A204.1 (cell line): ENCODE measurements around the gene ZNF679.
"Not testable (repeated sequence)": the region's sequence is repeated elsewhere in the genome, so short reads cannot be mapped to it uniquely, and the experiment has no call there.

Source experiments
- FAIRE-seq: peaks from 2 replicates; lab custom pipeline; 2012; peaks lifted over from hg19 to GRCh38; lab: Jason Lieb, UNC

The ZNF679 gene

DNA sequence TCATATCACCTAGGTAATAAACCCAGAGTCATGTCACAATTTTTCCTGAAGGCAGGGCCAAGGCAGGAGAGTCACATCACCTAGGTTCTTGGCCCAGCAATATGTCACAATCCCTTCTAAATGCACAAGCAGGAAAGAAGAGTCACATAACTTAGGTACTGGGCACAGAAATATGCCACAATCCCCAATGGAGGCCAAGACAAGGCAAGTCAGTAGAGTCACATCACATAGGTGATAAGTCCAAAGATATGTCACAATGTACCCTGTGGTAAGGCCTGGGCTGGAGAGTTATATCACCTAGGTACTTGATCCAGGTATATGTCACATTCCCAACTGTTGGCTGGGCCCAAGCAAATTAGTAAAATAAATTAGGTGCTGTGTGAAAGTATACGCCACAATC is at the start of gene ZNF679:
TSS of gene ZNF679 (plus strand) at position 301 of the 400 bp plus-strand sequence. CDS start 20,644 bp downstream, outside the sequence.
- not testable (repeated sequence) for FAIRE-seq

DNA sequence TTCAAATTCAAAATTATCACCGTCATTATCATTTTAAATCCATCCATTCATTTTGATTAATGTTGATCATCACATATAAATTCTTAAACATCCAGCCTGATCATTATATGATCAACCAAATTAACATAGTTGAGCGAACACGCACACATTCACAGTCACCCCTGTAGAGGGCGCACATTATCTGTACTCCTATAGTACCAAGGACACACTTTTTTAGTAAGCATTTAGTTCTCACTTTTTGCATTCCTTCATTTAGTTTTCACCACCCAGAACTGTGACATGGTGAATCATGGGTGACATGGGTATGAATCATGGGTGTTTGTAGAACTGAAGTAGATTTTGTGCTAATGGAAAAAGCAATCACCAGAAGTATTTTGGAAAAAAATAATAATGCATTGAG is 47.3 kb upstream of the ZNF679 start:
- no peak for FAIRE-seq

- FAIRE-seq: no peak
Measured at GRCh38 chr7:64181586-64181985, 46.7 kb upstream of the ZNF679 start.

DNA sequence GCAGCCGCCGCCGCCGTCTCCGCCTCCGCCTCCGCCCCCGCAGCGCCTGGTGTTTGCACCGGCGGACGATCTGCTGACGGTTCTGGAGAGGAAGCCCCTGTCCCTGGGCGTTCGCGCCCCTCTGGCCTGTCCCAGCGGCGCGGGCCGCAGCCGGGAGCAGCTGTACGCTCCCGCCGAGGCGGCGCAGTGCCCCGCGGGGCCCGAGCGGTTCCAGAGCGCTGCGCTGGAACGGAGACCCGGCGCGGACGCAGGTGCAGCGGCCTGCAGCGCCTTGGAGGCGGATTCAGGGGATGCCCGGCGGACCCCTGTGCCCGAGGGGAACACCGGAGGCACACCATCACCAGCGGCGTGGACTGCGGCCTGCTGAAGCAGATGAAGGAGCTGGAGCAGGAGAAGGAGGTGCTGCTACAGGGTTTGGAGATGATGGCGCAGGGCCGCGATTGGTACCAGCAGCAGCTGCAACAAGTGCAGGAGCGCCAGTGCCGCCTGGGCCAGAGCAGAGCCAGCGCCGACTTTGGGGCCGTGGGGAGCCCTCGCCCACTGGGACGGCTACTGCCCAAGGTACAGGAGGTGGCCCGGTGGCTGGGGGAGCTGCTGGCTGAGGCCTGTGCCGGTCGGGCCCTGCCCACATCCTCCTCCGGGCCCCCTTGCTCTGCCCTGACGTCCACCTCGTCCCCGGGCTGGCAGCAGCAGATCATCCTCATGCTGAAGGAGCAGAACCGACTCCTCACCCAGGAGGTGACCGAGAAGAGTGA is 46.1 kb upstream of the ZNF679 start:
- no peak for FAIRE-seq

DNA sequence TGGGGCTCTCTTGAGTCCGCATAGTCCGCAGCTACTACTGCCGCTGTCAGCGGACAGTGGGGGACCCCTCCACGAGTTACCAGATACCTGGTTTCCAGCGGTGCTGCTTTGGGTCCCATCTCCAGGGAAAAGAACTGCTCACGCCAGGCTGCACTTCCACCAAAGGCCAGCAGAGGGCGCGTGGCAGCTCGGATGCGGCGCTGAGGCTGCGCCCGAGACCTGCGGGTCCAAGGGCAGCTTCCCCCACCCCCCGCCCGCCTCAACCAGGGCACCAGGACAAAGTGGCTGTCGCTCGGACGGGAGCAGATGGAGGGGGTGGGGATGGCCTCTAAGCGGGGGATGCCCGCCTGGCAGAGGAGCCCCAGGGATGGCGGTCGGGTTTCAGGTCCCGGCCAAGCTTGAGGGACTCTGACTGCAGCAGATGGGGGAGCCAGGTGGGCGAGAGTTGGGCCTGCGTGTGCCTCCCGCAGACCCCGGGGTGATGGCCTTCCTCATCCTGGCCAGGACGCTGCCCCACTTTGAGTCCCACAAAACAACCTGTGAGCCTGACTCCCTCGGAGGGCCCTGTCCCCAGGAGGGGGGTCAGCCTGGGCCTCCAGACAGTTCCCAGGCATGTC is 45.0 kb upstream of the ZNF679 start:
- no peak for FAIRE-seq

- FAIRE-seq: no peak
Measured at GRCh38 chr7:64183827-64184372, 44.4 kb upstream of the ZNF679 start.

GRCh38 chr7:64184376-64184775 is 43.9 kb upstream of the ZNF679 start:
- no peak for FAIRE-seq

DNA sequence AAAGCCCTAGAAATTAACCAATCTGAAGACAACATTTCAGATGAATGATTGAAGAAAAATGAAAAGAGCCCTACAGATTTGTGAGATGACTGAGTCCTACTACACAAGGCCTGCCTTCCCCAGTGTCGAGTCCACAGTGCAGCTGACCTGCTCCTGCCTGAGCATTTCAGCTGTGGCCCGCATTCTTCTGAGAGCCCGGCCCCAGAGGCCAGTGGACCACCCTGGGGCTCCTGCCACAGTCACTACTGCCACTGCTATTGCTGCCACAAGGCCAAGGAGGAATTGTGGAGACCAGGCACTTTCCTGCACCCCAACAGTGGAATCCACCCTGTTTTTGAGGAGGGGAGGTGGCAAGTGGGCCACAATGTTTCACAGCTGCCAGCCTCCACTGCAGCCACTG is 40.9 kb upstream of the ZNF679 start:
- no peak for FAIRE-seq

- FAIRE-seq: no peak
Measured at GRCh38 chr7:64192148-64192704, 36.0 kb upstream of the ZNF679 start.

- FAIRE-seq: no peak
Measured at GRCh38 chr7:64192775-64193174, 35.5 kb upstream of the ZNF679 start.

- FAIRE-seq: no peak
Measured at GRCh38 chr7:64206903-64207302, 21.4 kb upstream of the ZNF679 start, which contains the start of gene ZNF735. TSS of gene ZNF735 (plus strand) at chr7:64207203. CDS start at chr7:64207203, 0 bp downstream.

DNA sequence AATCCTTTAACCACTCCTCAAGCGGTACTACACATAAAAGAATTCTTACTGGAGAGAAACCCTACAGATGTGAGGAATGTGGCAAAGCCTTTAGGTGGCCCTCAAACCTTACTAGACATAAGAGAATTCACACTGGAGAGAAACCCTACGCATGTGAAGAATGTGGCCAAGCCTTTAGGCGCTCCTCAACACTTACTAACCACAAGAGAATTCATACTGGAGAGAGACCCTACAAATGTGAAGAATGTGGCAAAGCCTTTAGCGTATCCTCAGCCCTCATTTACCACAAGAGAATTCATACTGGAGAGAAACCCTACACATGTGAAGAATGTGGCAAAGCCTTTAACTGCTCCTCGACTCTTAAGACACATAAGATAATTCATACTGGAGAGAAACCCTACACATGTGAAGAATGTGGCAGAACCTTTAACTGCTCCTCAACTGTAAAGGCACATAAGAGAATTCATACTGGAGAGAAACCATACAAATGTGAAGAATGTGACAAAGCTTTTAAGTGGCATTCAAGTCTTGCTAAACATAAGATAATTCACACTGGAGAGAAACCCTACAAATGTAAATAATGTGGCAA is 8.5 kb upstream of the ZNF679 start:
- FAIRE-seq: not testable (repeated sequence)

DNA sequence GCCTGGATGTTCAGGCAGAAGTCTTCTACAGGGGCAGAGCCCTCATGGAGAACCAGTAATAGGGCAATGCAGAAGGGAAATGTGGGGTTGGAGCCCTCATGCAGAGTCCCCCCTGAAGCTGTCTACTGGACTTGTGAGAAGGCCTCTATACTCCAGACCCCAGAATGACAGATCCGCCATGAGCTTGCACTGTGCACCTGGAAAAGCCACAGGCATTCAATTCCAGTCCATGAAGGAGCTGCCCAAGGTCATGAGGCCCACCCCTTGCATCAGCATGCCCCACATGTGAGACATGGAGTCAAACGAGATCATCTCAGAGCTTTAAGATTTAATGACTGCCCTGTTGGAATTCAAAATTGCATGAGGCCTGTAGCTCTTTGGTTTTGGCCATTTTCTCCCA is 4.9 kb upstream of the ZNF679 start:
- FAIRE-seq: no peak

- no peak for FAIRE-seq
Measured at GRCh38 chr7:64266341-64266919, 38.2 kb downstream of the ZNF679 start.

DNA sequence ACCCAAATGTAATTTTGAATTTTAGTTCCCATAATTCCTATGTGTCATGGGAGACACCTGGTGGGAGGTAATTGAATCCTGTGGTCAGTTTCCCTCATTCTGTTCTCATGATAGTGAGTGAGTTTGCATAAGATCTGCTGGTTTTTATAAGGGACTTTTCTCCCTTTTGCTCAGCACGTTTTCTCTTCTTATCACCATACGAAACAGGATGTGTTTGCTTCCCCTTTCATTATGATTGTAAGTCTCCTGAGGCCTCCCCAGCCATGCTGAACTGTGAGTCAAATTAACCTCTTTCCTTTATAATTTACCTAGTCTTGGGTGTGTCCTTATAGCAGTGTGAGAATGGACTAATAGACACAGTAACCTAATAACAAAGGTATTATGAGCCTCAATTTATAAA is 49.4 kb downstream of the ZNF679 start:
- FAIRE-seq: no peak

- no peak for FAIRE-seq
Measured at GRCh38 chr7:64294701-64295420, 66.6 kb downstream of the ZNF679 start.

DNA sequence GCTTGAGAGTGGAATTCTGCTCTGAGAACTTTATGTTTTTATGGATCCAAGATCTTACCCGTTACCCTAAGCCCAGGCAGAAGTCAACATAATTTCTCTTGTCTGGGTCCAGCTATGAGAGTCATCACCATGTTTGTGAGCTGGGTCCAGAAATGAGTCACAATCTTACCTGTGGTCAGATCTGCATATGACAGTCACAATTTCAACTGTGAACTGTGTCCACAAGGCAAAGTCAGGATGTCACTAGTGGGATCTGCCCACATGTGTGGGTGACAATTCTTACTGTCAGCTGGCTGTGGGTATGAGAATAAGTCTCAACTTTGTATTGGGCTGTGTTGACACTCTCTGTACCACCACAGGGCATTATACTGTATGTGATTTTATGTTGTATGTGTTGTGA is 69.1 kb downstream of the ZNF679 start:
- FAIRE-seq: not testable (repeated sequence)

DNA sequence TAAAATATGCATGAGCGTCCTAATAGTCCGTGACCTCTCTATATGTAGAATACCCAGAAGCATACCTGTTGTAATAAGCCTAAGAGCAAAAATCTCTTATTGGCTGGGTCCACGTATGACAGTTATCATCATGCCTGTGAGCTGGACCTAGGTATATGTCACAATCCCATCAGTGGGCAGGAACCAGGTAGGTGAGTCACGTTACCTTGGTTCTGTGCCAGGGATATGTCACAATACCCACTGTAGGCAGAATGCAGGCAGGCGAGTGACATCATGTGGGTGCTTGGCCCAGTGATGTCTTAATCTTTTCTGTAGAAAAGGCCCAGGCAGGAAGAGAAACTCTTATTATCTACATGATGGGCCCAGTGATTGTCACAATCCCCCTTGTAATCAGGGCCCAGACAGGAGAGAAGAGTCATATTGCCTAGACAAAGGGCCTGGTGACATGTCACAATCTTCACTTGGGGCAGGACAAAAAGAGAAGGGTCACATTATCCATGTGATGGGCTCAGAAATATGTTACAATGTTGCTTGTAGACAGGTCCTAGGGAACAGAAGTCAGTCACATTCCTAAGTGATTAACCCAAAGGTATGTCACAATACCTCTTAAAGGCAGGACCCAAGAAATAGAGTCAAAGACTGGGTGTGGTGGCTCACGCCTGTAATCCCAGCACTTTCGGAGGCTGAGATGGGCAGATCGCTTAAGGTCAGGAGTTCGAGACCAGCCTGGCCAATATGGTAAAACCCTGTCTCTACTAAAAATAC is 72.5 kb downstream of the ZNF679 start:
- no peak for FAIRE-seq

- FAIRE-seq: no peak
Measured at GRCh38 chr7:64307254-64308015, 79.2 kb downstream of the ZNF679 start.

GRCh38 chr7:64308016-64308270 is 79.7 kb downstream of the ZNF679 start:
- FAIRE-seq: no peak

GRCh38 chr7:64310426-64310825 is 82.2 kb downstream of the ZNF679 start:
- FAIRE-seq: no peak
